ENCODE data around the gene ETHE1. TPM values are rescaled to one million over a fixed set of nuclear protein-coding genes. Genes with fewer than 3 reads are reported as not detected.
A peak's percentile ranks its signal among the peaks of the same experiment; 100 is the strongest.
"Not testable (repeated sequence)": the region's sequence is repeated elsewhere in the genome, so short reads cannot be mapped to it uniquely, and the experiment has no call there.

Gene ETHE1
- total RNA-seq, 1 donor from 2014 or later: 16.0 TPM

- DNase-seq: no peak
- peaks cover 6% of the 10 kb centered on the region for H3K36me3 Mint-ChIP-seq (ENCODE audit: unreplicated experiment)
- no peak overlapping the region for H3K27ac Mint-ChIP-seq (ENCODE audit: unreplicated experiment)
- no peak for TF ChIP-seq CTCF (IDR thresholded peaks at IDR 0.05; ENCODE audit: partially characterized antibody, unreplicated experiment)
- peaks cover 23% of the 10 kb centered on the region for H3K4me1 Mint-ChIP-seq (ENCODE audit: low read depth, unreplicated experiment)
- H3K4me3 Mint-ChIP-seq (ENCODE audit: unreplicated experiment): no peak overlapping the region
- peaks cover 6% of the 10 kb centered on the region for H3K9me3 Mint-ChIP-seq (ENCODE audit: unreplicated experiment)
- H3K27me3 Mint-ChIP-seq (ENCODE audit: unreplicated experiment): peaks cover 10% of the 10 kb centered on the region
These were observed 25.1 kb upstream of the ETHE1 start for GRCh38 chr19:43552198-43552450.

- TF ChIP-seq CTCF (IDR thresholded peaks at IDR 0.05; ENCODE audit: partially characterized antibody, unreplicated experiment): no peak
- Mint-ChIP-seq H3K36me3 (ENCODE audit: unreplicated experiment) (peaks cover 6% of the 10 kb centered on the region), H3K4me3 (ENCODE audit: unreplicated experiment) (peak overlapping the region; percentile 70), H3K27me3 (ENCODE audit: unreplicated experiment) (peaks cover 10% of the 10 kb centered on the region), H3K4me1 (ENCODE audit: low read depth, unreplicated experiment) (peaks cover 23% of the 10 kb centered on the region), H3K9me3 (ENCODE audit: unreplicated experiment) (peaks cover 7% of the 10 kb centered on the region), H3K27ac (ENCODE audit: unreplicated experiment) (peak overlapping the region; percentile 86)
- DNase-seq: no peak
These were observed 24.6 kb upstream of the ETHE1 start for GRCh38 chr19:43551399-43552197.

GRCh38 chr19:43548706-43549105, 21.7 kb upstream of the ETHE1 start:
- H3K9me3 Mint-ChIP-seq (ENCODE audit: unreplicated experiment): peaks cover 7% of the 10 kb centered on the region
- peak overlapping the region; percentile 79 for H3K27ac Mint-ChIP-seq (ENCODE audit: unreplicated experiment)
- TF ChIP-seq CTCF (IDR thresholded peaks at IDR 0.05; ENCODE audit: partially characterized antibody, unreplicated experiment): no peak
- no peak for DNase-seq
- peaks cover 8% of the 10 kb centered on the region for H3K27me3 Mint-ChIP-seq (ENCODE audit: unreplicated experiment)
- H3K36me3 Mint-ChIP-seq (ENCODE audit: unreplicated experiment): peaks cover 6% of the 10 kb centered on the region
- H3K4me3 Mint-ChIP-seq (ENCODE audit: unreplicated experiment): no peak overlapping the region
- H3K4me1 Mint-ChIP-seq (ENCODE audit: low read depth, unreplicated experiment): peaks cover 12% of the 10 kb centered on the region

GRCh38 chr19:43547926-43548325, 20.9 kb upstream of the ETHE1 start:
- peak overlapping the region; percentile 55 for H3K27ac Mint-ChIP-seq (ENCODE audit: unreplicated experiment)
- DNase-seq; H3K4me3 Mint-ChIP-seq (ENCODE audit: unreplicated experiment); H3K36me3 Mint-ChIP-seq (ENCODE audit: unreplicated experiment); H3K27me3 Mint-ChIP-seq (ENCODE audit: unreplicated experiment); H3K9me3 Mint-ChIP-seq (ENCODE audit: unreplicated experiment): not testable (repeated sequence)
- peaks cover 12% of the 10 kb centered on the region for H3K4me1 Mint-ChIP-seq (ENCODE audit: low read depth, unreplicated experiment)

GRCh38 chr19:43546581-43546980, 19.6 kb upstream of the ETHE1 start:
- Mint-ChIP-seq H3K27ac (ENCODE audit: unreplicated experiment) (no peak overlapping the region), H3K4me1 (ENCODE audit: low read depth, unreplicated experiment) (peaks cover 9% of the 10 kb centered on the region), H3K36me3 (ENCODE audit: unreplicated experiment) (peaks cover 2% of the 10 kb centered on the region), H3K9me3 (ENCODE audit: unreplicated experiment) (peaks cover 7% of the 10 kb centered on the region), H3K4me3 (ENCODE audit: unreplicated experiment) (no peak overlapping the region), H3K27me3 (ENCODE audit: unreplicated experiment) (peaks cover 8% of the 10 kb centered on the region)
- no peak for DNase-seq
- no peak for TF ChIP-seq CTCF (IDR thresholded peaks at IDR 0.05; ENCODE audit: partially characterized antibody, unreplicated experiment)

Data from glutamatergic neuron (in vitro differentiated cells).